IPS-18c (cell line): Measurements from ENCODE around the gene TFB1M.

Source experiments
- H3K4me3 ChIP-seq: 2 replicates; pipeline ENCODE4 v1.7.0; 2013; ENCODE audit warnings: low read depth, mild to moderate bottlenecking, low read length, moderate library complexity; ENCODE audit not compliant: insufficient read depth
- H3K9me3 ChIP-seq: one replicate; pipeline ENCODE4 v1.6.1; 2013; ENCODE audit warnings: mild to moderate bottlenecking, low read length, moderate library complexity; ENCODE audit not compliant: control insufficient read depth, insufficient read depth

The TFB1M gene

DNA sequence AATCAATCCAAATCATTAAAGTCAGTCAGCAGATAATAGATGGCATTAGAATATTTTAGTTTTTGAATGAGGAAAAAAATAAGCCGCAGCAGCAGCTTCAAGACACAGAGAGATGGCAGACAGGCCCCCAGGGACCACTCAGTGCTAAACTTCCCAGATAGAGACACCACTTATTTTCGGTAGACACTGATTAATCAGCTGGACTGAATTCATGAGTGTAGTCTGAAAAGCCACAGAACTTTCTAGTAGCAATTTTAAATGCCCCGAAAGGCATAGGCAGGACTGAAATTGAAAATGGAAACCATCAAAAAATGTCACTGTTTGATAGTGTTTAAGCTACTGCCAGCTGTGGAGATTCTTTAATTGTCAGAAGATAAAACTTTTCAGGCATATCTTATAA is 53.6 kb downstream of the TFB1M start:
- Histone ChIP-seq H3K9me3 (no peaks in the 10 kb centered on the region), H3K4me3 (no peak overlapping the region)

- H3K9me3 ChIP-seq, result no peaks in the 10 kb centered on the region
- H3K4me3 ChIP-seq, result no peak overlapping the region
These were observed 54.4 kb downstream of the TFB1M start for GRCh38 chr6:155259897-155260296.

DNA sequence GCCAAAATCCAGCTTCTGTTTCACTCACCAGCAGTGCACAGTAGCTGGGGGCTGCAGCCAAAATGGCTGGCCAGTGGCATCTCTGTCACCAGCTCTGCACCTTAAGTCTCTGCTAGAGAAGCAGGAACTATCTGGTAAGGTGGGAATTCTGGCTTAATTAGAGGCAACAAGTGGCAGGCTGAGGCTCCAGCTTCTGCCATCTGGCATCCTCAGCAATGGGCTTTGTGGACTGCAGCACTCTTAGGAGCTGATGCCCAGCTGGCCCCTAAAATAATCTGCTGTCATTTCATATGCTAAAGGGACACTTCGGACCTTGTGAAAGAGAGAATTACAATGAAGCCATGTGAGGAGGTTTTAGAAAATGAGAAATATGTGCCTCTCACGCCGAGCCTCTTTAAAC is 55.1 kb downstream of the TFB1M start:
- Histone ChIP-seq H3K4me3 (no peak overlapping the region), H3K9me3 (no peaks in the 10 kb centered on the region)

GRCh38 chr6:155257796-155258195 is 56.5 kb downstream of the TFB1M start:
- H3K4me3 ChIP-seq, result no peak overlapping the region
- no peaks in the 10 kb centered on the region for H3K9me3 ChIP-seq

DNA sequence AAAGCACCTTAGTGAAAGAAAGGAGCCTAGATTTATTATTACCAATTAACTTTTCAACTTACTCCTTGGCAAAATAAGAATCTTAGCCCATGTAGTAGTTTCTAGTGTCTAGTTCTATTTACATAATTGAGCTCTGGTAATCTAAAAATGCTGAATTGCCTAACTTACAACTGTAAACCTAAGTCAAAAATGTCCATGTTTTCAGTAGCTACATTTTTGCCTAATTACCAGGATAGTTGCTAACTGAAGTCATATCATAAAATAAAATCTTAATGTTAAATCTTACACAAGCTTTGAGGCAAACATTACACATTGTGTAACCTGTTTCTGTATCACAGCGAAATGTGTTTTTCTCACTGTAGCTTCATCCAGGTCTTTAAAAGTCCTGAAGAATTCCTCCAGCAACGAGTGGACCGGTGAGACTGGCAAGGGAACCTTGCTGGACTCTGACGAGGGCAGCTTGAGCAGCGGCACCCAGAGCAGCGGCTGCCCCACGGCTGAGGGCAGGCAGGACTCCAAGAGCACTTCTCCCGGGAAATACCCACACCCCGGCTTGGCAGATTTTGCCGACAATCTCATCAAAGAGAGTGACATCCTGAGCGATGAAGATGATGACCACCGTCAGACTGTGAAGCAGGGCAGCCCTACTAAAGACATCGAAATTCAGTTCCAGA is 58.0 kb downstream of the TFB1M start:
- H3K4me3 ChIP-seq, result no peak overlapping the region
- H3K9me3 ChIP-seq, result no peaks in the 10 kb centered on the region

- Histone ChIP-seq H3K9me3 (no peaks in the 10 kb centered on the region), H3K4me3 (no peak overlapping the region)
These were observed 60.1 kb downstream of the TFB1M start for GRCh38 chr6:155254139-155254538.

GRCh38 chr6:155253337-155253736 is 60.9 kb downstream of the TFB1M start:
- Histone ChIP-seq H3K9me3 (no peaks in the 10 kb centered on the region), H3K4me3 (no peak overlapping the region)

- H3K9me3 ChIP-seq, result no peaks in the 10 kb centered on the region
- no peak overlapping the region for H3K4me3 ChIP-seq
These were observed 61.7 kb downstream of the TFB1M start for GRCh38 chr6:155252581-155252980.

GRCh38 chr6:155250701-155251381 is 63.4 kb downstream of the TFB1M start:
- H3K9me3 ChIP-seq, result no peaks in the 10 kb centered on the region
- no peak overlapping the region for H3K4me3 ChIP-seq

DNA sequence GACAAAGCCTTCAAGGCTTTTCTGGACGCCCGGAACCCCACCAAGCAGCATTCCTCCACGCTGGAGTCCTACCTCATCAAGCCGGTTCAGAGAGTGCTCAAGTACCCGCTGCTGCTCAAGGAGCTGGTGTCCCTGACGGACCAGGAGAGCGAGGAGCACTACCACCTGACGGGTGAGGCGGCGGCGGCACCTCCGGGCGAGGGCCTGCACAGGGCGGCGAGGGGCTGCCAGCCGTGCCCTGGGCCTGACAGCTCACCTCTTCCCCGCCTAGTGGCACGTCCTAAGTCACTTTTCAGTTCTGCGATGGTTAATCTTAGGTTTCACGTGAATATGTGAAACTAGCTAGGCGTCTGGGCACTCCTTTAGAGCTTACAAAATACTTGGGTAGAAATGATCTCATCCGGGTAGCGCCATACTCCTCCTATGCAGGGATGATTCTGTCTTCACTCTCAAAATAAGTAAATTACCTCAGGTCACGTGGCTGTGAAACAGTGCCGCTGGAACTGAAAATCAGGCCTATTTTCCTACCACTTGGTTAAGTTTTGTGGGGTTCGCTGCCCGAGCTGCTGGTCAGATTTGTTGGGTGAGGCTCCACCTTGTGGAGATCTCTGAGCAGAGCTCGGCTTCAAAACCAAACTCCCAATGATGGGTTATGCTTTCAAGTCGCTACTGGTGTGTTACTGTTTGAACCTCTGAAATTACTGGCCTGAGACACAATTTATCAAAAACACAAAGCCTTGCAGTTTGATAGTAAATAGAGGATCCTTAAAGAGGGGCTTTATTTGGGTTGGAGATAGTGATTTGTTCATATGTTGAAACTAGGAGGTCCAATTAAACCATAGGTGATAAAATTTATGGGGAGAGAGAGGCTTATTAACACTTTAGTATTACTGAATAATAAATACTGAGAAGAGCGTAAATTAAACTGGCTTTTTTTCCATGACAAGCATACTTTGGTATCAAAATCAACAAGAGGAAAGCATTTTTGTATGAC is 66.0 kb downstream of the TFB1M start:
- no peak overlapping the region for H3K4me3 ChIP-seq
- H3K9me3 ChIP-seq, result no peaks in the 10 kb centered on the region

GRCh38 chr6:155247618-155248007 is 66.7 kb downstream of the TFB1M start:
- no peak overlapping the region for H3K4me3 ChIP-seq
- no peaks in the 10 kb centered on the region for H3K9me3 ChIP-seq

DNA sequence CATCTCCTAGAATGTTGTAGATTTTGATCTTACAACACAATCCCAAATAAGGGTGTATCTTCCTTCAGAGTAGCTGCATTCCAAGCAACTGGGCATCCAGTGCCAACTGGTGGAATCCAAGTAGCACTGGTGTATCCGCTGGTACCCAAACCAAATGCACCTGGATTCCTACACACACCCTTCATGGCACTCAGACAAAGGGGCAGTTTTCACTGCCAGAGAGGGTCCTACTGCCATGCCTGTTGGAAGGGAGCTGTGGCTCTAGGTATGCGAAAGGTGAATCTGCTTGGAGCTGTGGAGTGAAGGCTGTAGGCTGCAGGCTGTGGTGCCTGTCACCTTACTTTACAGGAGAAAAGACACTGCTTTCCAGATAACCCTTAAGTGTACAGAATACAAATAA is 67.5 kb downstream of the TFB1M start:
- H3K9me3 ChIP-seq, result no peaks in the 10 kb centered on the region
- no peak overlapping the region for H3K4me3 ChIP-seq

DNA sequence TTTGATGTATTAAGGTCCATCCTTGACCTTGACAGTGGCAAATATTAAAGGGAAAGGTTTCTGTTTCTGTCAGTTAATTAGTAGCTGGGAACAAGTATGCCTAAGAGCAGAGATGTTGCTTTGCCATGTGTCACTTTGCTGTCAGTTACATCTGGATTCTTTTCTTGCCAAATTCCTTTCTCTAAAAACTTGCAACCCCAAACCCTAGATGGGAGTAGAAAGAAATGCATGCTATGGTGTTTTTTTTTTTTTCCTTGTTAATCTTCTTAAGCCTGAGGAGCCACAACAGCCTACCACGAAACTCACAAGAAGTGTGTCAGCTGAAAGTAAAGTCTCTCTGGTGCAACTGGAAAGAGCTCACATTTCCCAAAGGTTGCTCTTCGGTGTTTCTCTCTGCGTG is 68.5 kb downstream of the TFB1M start:
- Histone ChIP-seq H3K9me3 (no peaks in the 10 kb centered on the region), H3K4me3 (no peak overlapping the region)

DNA sequence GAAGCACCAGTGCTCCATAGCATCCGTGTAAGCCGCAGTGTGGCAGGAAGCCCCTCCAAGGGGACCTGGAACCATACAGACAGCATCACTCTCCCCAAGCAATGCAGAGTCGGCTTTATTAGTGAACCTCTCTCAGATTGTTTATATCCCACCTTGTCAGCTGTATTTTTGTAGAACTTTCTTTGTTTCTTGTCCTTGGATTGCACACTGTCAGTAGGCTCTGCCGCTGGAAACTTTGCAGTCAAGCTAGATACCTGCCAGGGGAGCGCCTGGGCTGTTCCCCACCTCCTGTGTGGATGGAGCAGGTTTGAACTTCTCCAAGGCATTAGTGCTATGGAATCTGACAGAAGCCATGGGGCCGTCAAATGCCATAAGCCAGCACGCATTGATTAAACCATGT is 69.1 kb downstream of the TFB1M start:
- H3K9me3 ChIP-seq, result no peaks in the 10 kb centered on the region
- H3K4me3 ChIP-seq, result no peak overlapping the region

DNA sequence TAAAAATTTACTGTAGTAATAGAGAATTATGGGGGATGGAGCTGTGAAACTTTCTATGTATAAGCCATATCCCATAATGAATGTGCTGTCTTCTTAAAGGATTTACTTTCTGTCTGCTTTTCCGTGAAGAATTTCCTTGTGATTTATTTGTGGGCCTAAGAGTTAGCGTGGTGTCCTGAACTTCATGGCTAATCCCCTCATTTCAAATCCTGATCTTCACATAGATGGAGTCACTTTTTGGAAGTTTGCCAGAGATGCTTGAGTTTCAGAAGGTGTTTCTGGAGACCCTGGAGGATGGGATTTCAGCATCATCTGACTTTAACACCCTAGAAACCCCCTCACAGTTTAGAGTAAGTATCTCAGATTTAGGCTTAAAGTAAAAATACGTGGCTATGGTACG is 69.8 kb downstream of the TFB1M start:
- no peak overlapping the region for H3K4me3 ChIP-seq
- no peaks in the 10 kb centered on the region for H3K9me3 ChIP-seq

DNA sequence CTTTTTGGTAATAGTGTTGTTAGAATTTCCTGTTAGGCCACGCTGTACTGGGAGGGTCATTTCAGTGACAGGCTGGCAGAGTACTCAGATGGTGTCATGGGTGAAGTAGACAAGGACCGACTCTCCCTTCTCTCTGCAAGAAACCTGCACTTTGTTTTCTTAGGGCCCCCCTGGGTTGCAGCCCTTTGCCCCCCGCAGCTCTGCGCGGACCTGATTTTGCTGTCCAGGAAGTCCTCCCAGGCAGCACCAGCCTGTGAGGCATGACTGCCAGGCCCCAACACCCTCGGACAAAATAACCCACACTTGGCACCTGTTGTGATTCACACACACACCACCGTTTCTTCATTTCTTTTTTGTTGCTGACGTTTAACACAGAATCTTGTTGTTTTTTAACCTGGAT is 72.3 kb downstream of the TFB1M start:
- H3K9me3 ChIP-seq, result peaks cover 7% of the 10 kb centered on the region
- no peak overlapping the region for H3K4me3 ChIP-seq

DNA sequence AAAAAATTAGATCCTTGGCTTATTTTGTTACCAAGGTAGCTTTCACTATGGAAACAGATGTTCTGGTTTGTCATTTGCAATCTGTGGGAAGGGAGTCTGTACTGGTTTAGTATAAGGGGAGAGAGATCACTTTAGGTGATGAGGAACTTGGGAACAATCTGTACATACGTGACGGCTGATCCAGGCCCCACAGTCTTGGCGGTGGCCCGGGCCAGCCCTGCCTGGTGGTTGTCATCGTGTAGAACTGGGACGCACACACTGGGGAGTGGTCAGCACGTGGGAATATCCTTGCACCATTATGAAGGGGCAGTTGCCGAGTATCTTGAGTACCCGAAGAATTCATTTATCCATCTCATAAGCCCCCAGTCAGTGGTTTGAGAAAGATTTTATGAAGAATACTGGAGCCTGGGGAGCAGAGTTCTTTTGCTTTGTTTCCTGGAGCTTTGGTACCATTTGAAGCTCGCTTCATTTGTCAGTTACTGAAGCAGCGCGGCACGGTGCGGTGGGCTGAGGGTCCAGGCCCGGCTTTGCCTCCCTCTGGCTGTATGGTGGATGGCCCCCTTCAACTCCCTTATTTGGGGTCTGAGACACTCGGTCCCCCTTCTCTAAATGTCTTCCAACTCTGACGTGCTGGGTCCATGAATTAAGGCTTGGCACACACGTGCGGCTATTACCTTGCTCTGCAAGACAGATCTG is 73.2 kb downstream of the TFB1M start:
- Histone ChIP-seq H3K9me3 (peaks cover 10% of the 10 kb centered on the region), H3K4me3 (no peak overlapping the region)
